PFSK-1 (cell line): ENCODE measurements around the gene DLL1.

ENCODE experiments used
- FOXP2 ChIP-seq: optimal IDR thresholded peaks from 2 replicates; pipeline ENCODE3; 2011; ENCODE audit warnings: borderline replicate concordance, control low read depth, inconsistent platforms; ENCODE audit not compliant: insufficient read depth; ENCODE audit errors: extremely low read length, extremely low read depth
- POLR2AphosphoS5 ChIP-seq: IDR thresholded peaks from 2 replicates; pipeline ENCODE4 v1.6.1; 2012; ENCODE audit warnings: low read depth, mild to moderate bottlenecking, control low read depth, low read length, moderate library complexity
- SIN3A ChIP-seq: IDR thresholded peaks from 2 replicates; pipeline ENCODE4 v1.6.1; 2012; ENCODE audit warnings: mild to moderate bottlenecking, low read length, moderate library complexity, borderline replicate concordance; ENCODE audit not compliant: insufficient read depth
- TAF1 ChIP-seq: IDR thresholded peaks from 2 replicates; pipeline ENCODE4 v1.6.1; 2012; ENCODE audit warnings: low read length, control low read depth, borderline replicate concordance; ENCODE audit not compliant: insufficient read depth
- TF ChIP-seq, protein P1 (sequence below), 2 experiments: IDR thresholded peaks; 2 replicates each; pipeline versions ENCODE4 v1.6.1 to v1.8.0; 2011 to 2012; ENCODE audit warnings: low read depth in 2 of 2, low read length in 2 of 2, control low read depth in 1 of 2, inconsistent platforms in 1 of 2, mild to moderate bottlenecking in 1 of 2, moderate library complexity in 1 of 2; ENCODE audit not compliant: insufficient read depth in 1 of 2

DNA sequence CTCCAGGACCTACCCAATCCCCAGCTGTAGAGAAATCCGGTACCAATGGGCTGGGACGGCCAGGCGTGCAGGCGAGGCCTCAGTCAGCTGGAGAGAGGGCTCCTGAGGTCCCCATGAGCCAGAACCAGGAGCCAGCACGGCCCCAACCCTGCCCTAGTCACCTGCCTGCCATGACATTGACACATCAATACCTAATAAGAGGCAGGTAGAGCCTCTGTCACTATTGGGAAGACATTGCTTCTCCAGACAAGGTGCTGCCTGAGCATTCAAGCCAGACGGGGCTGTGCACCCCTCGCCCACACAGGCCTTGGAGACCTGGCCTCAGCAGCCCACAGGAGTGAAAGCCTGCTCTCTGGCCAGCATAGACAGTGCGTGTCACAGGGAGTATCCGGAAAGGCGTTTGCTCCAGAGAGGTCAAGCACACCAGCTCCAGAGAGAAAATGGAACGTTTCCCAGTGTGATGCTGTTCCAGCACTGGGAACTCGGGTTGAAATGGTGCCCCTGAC lies 3.5 kb downstream of the DLL1 start:
- TF ChIP-seq TAF1 (no peak), POLR2AphosphoS5 (no peak), SIN3A (no peak), FOXP2 (no peak)
- TF ChIP-seq, protein P1, sequence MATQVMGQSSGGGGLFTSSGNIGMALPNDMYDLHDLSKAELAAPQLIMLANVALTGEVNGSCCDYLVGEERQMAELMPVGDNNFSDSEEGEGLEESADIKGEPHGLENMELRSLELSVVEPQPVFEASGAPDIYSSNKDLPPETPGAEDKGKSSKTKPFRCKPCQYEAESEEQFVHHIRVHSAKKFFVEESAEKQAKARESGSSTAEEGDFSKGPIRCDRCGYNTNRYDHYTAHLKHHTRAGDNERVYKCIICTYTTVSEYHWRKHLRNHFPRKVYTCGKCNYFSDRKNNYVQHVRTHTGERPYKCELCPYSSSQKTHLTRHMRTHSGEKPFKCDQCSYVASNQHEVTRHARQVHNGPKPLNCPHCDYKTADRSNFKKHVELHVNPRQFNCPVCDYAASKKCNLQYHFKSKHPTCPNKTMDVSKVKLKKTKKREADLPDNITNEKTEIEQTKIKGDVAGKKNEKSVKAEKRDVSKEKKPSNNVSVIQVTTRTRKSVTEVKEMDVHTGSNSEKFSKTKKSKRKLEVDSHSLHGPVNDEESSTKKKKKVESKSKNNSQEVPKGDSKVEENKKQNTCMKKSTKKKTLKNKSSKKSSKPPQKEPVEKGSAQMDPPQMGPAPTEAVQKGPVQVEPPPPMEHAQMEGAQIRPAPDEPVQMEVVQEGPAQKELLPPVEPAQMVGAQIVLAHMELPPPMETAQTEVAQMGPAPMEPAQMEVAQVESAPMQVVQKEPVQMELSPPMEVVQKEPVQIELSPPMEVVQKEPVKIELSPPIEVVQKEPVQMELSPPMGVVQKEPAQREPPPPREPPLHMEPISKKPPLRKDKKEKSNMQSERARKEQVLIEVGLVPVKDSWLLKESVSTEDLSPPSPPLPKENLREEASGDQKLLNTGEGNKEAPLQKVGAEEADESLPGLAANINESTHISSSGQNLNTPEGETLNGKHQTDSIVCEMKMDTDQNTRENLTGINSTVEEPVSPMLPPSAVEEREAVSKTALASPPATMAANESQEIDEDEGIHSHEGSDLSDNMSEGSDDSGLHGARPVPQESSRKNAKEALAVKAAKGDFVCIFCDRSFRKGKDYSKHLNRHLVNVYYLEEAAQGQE (IDR thresholded peaks at IDR 0.05; ENCODE audit: insufficient read depth in 1 of 2, low read depth in 2 of 2, low read length in 2 of 2), result no peak
